Epithelial cell of proximal tubule (primary cell): ENCODE data around the gene IGDCC3. TPM values are rescaled to one million over a fixed set of nuclear protein-coding genes. Genes with fewer than 3 reads are reported as not detected.

ENCODE experiments used
- DNase-seq: peaks from one replicate; pipeline ENCODE4 v3.0.0-alpha.2; 2011; ENCODE audit warnings: low read depth
- H3K4me3 ChIP-seq: 2 replicates; pipeline ENCODE4 v1.5.1; 2011; ENCODE audit warnings: low read depth, mild to moderate bottlenecking, low read length
- CTCF ChIP-seq: conservative IDR thresholded peaks from 2 replicates; pipeline ENCODE4 v1.5.1; 2012; ENCODE audit warnings: low read depth, mild to moderate bottlenecking, low read length
- total RNA-seq: library from RNA; depleted of rRNA; stranded (reverse); fragments of >200 nt; gene quantifications from 2 replicates; pipeline ENCODE4 v1.2.3, GENCODE V29; 2015

IGDCC3 gene
- total RNA-seq, 1 donor from 2014 or later: not detected

- TF ChIP-seq CTCF: no peak
- no peak overlapping the region for H3K4me3 ChIP-seq
- no peak for DNase-seq
Measured at GRCh38 chr15:65393557-65393956, 15.8 kb upstream of the IGDCC3 start.

GRCh38 chr15:65393091-65393490 is 15.3 kb upstream of the IGDCC3 start:
- no peak for TF ChIP-seq CTCF
- no peak for DNase-seq
- no peak overlapping the region for H3K4me3 ChIP-seq

GRCh38 chr15:65392368-65392767 is 14.6 kb upstream of the IGDCC3 start:
- H3K4me3 ChIP-seq: no peak overlapping the region
- TF ChIP-seq CTCF: no peak
- no peak for DNase-seq

- TF ChIP-seq CTCF: no peak
- no peak for DNase-seq
- no peak overlapping the region for H3K4me3 ChIP-seq
Measured at GRCh38 chr15:65391732-65392131, 13.9 kb upstream of the IGDCC3 start.

GRCh38 chr15:65390447-65390846 is 12.6 kb upstream of the IGDCC3 start:
- H3K4me3 ChIP-seq: no peak overlapping the region
- TF ChIP-seq CTCF: no peak
- DNase-seq: no peak

GRCh38 chr15:65389226-65389625 is 11.4 kb upstream of the IGDCC3 start:
- no peak for DNase-seq
- no peak overlapping the region for H3K4me3 ChIP-seq
- TF ChIP-seq CTCF: no peak

GRCh38 chr15:65388306-65389080 is 10.7 kb upstream of the IGDCC3 start:
- no peak overlapping the region for H3K4me3 ChIP-seq
- DNase-seq: no peak
- no peak for TF ChIP-seq CTCF
